Stomach (tissue), 4 donors: Measurements from ENCODE around the gene ATP2C1.

Experiments used
- CTCF ChIP-seq, 7 experiments: fragments of 450-650 bp in 4 of 7; fragments of 200-600 bp in 3 of 7; sonication (generic) in 3 of 7; IDR thresholded peaks; one replicate each; pipeline ENCODE4 v1.5.1; 2016 to 2019; ENCODE audit warnings: antibody characterized with exemption in 7 of 7, control low read depth in 2 of 7, mild to moderate bottlenecking in 1 of 7
- POLR2A ChIP-seq, 4 donors: fragments of 450-650 bp; IDR thresholded peaks; one replicate each; pipeline ENCODE4 v1.6.1; 2016; ENCODE audit warnings: antibody characterized with exemption in 4 of 4, control low read depth in 2 of 4, mild to moderate bottlenecking in 1 of 4, moderate library complexity in 1 of 4

DNA sequence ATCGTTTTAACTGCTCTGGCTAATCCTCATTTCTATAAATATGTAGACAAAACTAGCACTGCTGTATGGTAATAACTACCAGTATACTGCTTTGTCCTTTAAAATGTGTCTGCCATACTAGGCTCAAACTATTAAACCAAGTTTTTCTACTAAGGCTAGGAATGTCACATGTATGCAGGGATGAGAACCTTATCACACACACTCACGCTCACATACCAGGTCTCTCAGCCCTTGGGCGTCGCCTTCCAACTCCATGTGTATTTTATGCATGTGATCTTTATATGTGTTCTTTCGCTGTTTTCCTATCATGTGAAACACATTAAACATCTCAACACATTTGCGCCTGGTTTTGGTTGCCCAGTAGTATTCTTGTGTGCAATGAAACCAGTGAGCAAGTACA is 32.6 kb downstream of the ATP2C1 start:
- no peak for TF ChIP-seq CTCF (IDR thresholded peaks at IDR 0.05)
- no peak for TF ChIP-seq POLR2A (IDR thresholded peaks at IDR 0.05)
